Liver (tissue), 9 donors: ENCODE measurements around the gene WDR45. TPM values are rescaled to one million over a fixed set of nuclear protein-coding genes. Genes with fewer than 3 reads are reported as not detected.

Experiments used
- DNase-seq: peaks from one replicate; pipeline ENCODE4 v3.0.0-alpha.2; 2017; ENCODE audit warnings: low spot score
- H3K27ac ChIP-seq, 2 donors: one replicate each; pipeline ENCODE4 v1.7.0; 2013; ENCODE audit warnings: inconsistent platforms in 2 of 2, low read length in 2 of 2, control low read depth in 1 of 2, low read depth in 1 of 2, mild to moderate bottlenecking in 1 of 2
- H3K27me3 ChIP-seq, 4 donors: one replicate each; pipeline versions ENCODE4 v1.6.1 to v1.7.0; 2013; ENCODE audit warnings: low read length in 3 of 4, inconsistent platforms in 1 of 4, mild to moderate bottlenecking in 1 of 4, moderate library complexity in 1 of 4; ENCODE audit not compliant: control insufficient read depth in 4 of 4, insufficient read depth in 4 of 4
- H3K36me3 ChIP-seq, 4 donors: one replicate each; pipeline versions ENCODE4 v1.6.1 to v1.7.0; 2013; ENCODE audit warnings: low read length in 3 of 4, mild to moderate bottlenecking in 3 of 4, low read depth in 1 of 4, moderate library complexity in 1 of 4; ENCODE audit not compliant: control insufficient read depth in 4 of 4, insufficient read depth in 3 of 4
- H3K4me1 ChIP-seq, 4 donors: one replicate each; pipeline versions ENCODE4 v1.6.1 to v1.7.0; 2013; ENCODE audit warnings: low read length in 3 of 4, mild to moderate bottlenecking in 3 of 4, moderate library complexity in 1 of 4; ENCODE audit not compliant: control insufficient read depth in 4 of 4, insufficient read depth in 4 of 4
- H3K4me3 ChIP-seq, 3 donors: one replicate each; pipeline versions ENCODE4 v1.6.1 to v1.7.0; 2013; ENCODE audit warnings: low read length in 3 of 3, control low read depth in 1 of 3, low read depth in 1 of 3, mild to moderate bottlenecking in 1 of 3
- H3K9ac ChIP-seq, 2 donors: one replicate each; pipeline ENCODE4 v1.7.0; 2013; ENCODE audit warnings: low read length in 2 of 2, mild to moderate bottlenecking in 2 of 2, moderate library complexity in 2 of 2, control low read depth in 1 of 2, low read depth in 1 of 2
- H3K9me3 ChIP-seq, 4 donors: one replicate each; pipeline versions ENCODE4 v1.6.1 to v1.7.0; 2013; ENCODE audit warnings: low read length in 3 of 4; ENCODE audit not compliant: control insufficient read depth in 4 of 4
- ATF3 ChIP-seq: IDR thresholded peaks from 2 replicates; pipeline ENCODE4 v1.6.1; 2016; ENCODE audit warnings: antibody characterized with exemption
- CTCF ChIP-seq: fragments of 150-350 bp; IDR thresholded peaks from 2 replicates; pipeline ENCODE4 v1.5.1; 2017; ENCODE audit warnings: improper control_type of control experiment, low read depth, low read length; ENCODE audit not compliant: missing input control
- EGR1 ChIP-seq, 2 donors: IDR thresholded peaks; 2 replicates each; pipeline ENCODE4 v1.6.1; 2016 to 2018; ENCODE audit warnings: antibody characterized with exemption in 2 of 2, low read depth in 2 of 2
- FOXA1 ChIP-seq: IDR thresholded peaks from 2 replicates; pipeline ENCODE4 v1.6.1; 2016; ENCODE audit warnings: antibody characterized with exemption
- FOXA2 ChIP-seq: IDR thresholded peaks from 2 replicates; pipeline ENCODE4 v1.6.1; 2016; ENCODE audit warnings: antibody characterized with exemption
- GABPA ChIP-seq, 2 donors: IDR thresholded peaks in 1 of 2; conservative IDR thresholded peaks in 1 of 2; 2 replicates each; pipeline ENCODE4 v1.6.1; 2016; ENCODE audit warnings: antibody characterized with exemption in 2 of 2, mild to moderate bottlenecking in 1 of 2, moderate library complexity in 1 of 2
- HNF4A ChIP-seq, 2 donors: conservative IDR thresholded peaks; 2 replicates each; pipeline ENCODE4 v1.6.1; 2016; ENCODE audit warnings: antibody characterized with exemption in 2 of 2, mild to moderate bottlenecking in 2 of 2
- HNF4G ChIP-seq: IDR thresholded peaks from 2 replicates; pipeline ENCODE4 v1.6.1; 2016; ENCODE audit warnings: antibody characterized with exemption
- JUND ChIP-seq, 2 donors: IDR thresholded peaks; 2 replicates each; pipeline ENCODE4 v1.6.1; 2016; ENCODE audit warnings: antibody characterized with exemption in 2 of 2
- MAX ChIP-seq: IDR thresholded peaks from 2 replicates; pipeline ENCODE4 v1.6.1; 2016; ENCODE audit warnings: antibody characterized with exemption
- NR2F2 ChIP-seq: IDR thresholded peaks from 2 replicates; pipeline ENCODE4 v1.6.1; 2016; ENCODE audit warnings: antibody characterized with exemption
- RAD21 ChIP-seq, 2 donors: IDR thresholded peaks; 2 replicates each; pipeline ENCODE4 v1.6.1; 2016; ENCODE audit warnings: antibody characterized with exemption in 2 of 2, mild to moderate bottlenecking in 2 of 2
- REST ChIP-seq: IDR thresholded peaks from 2 replicates; pipeline ENCODE4 v1.6.1; 2016; ENCODE audit warnings: antibody characterized with exemption, mild to moderate bottlenecking
- SP1 ChIP-seq: IDR thresholded peaks from 2 replicates; pipeline ENCODE4 v1.6.1; 2018; ENCODE audit warnings: antibody characterized with exemption, mild to moderate bottlenecking
- TAF1 ChIP-seq: conservative IDR thresholded peaks from 2 replicates; pipeline ENCODE4 v1.6.1; 2016; ENCODE audit warnings: antibody characterized with exemption, mild to moderate bottlenecking
- YY1 ChIP-seq: IDR thresholded peaks from 2 replicates; pipeline ENCODE4 v1.6.1; 2016; ENCODE audit warnings: antibody characterized with exemption, mild to moderate bottlenecking
- ZBTB33 ChIP-seq: IDR thresholded peaks from 2 replicates; pipeline ENCODE4 v1.6.1; 2016; ENCODE audit warnings: antibody characterized with exemption
- WGBS: extraction: QIAGEN DNeasy Blood & Tissue Kit; methylation state at CpG from one replicate; pipeline ENCODE4 v1.1.7; 2013; 5-methylcytosine and 5-hydroxymethylcytosine counted together
- polyA plus RNA-seq, 2 donors: library from polyadenylated mRNA; stranded (reverse) in 1 of 2; unstranded in 1 of 2; fragments of 200-250 nt in 1 of 2; fragments of >200 nt in 1 of 2; fragmentation: Nextera tagmentation in 1 of 2; extraction: Ambion mirVana in 1 of 2; gene quantifications; one replicate each; pipeline versions ENCODE4 v1.2.1 to v1.2.3, GENCODE V29; 2013 to 2015
- total RNA-seq, 2 donors: library from RNA; depleted of rRNA; stranded (reverse); fragments of >200 nt; gene quantifications; one replicate each; pipeline ENCODE4 v1.2.3, GENCODE V29; 2014
- donor health status: healthy.
- donor health status: healthy.
- donor health status: healthy.
- donor health status: healthy.
- donor health status: healthy.

The WDR45 gene
- total and polyA plus RNA-seq, 4 donors, result 28.0 to 60.7 (median 49.6) TPM

- 78% methylated on average over 4 of the region's 4 CpGs for WGBS
- H3K27ac ChIP-seq, result no peak overlapping the region
- H3K9me3 ChIP-seq, result no peaks in the 10 kb centered on the region
- DNase-seq, result no peak
- H3K36me3 ChIP-seq, result peaks cover 0 to 4% (median 2%) of the 10 kb centered on the region in 4 donors
- H3K4me1 ChIP-seq, result peaks cover 0 to 5% (median 5%) of the 10 kb centered on the region in 4 donors
- no peaks in the 10 kb centered on the region for H3K27me3 ChIP-seq
- TF ChIP-seq SP1 (no peak), TAF1 (no peak), EGR1 (IDR thresholded peaks at IDR 0.05; ENCODE audit: low read depth in 2 of 2) (no peak), FOXA2 (no peak), MAX (no peak), HNF4A (conservative IDR thresholded peaks at IDR 0.05) (no peak), GABPA (IDR thresholded peaks at IDR 0.05 in 1 of 2, conservative IDR thresholded peaks at IDR 0.05 in 1 of 2) (no peak), FOXA1 (no peak), JUND (IDR thresholded peaks at IDR 0.05) (no peak), ATF3 (no peak), CTCF (no peak), HNF4G (no peak), YY1 (no peak)
- H3K4me3 ChIP-seq, result no peak overlapping the region
- no peak overlapping the region for H3K9ac ChIP-seq
These were observed 2.7 kb upstream of the WDR45 start for GRCh38 chrX:49082271-49082871.

- no peaks in the 10 kb centered on the region for H3K27me3 ChIP-seq
- TF ChIP-seq FOXA2 (no peak), TAF1 (no peak), HNF4A (conservative IDR thresholded peaks at IDR 0.05) (no peak), ATF3 (no peak), SP1 (no peak), NR2F2 (no peak)
- DNase-seq, result no peak
- peaks cover 2 to 19% (median 7%) of the 10 kb centered on the region in 4 donors for H3K36me3 ChIP-seq
- 98% methylated on average over 5 of the region's 5 CpGs for WGBS
- no peaks in the 10 kb centered on the region for H3K9me3 ChIP-seq
- peaks cover 3 to 15% (median 8%) of the 10 kb centered on the region in 4 donors for H3K4me1 ChIP-seq
- H3K9ac ChIP-seq, result no peak overlapping the region
- H3K4me3 ChIP-seq, result no peak overlapping the region
- H3K27ac ChIP-seq, result no peak overlapping the region
These were observed 1.7 kb downstream of the WDR45 start for GRCh38 chrX:49077941-49078340.

- no peak overlapping the region for H3K27ac ChIP-seq
- no peak overlapping the region for H3K9ac ChIP-seq
- DNase-seq, result no peak
These were observed 4.3 kb downstream of the WDR45 start for GRCh38 chrX:49075347-49075746.

More at GRCh38 chrX:49075347-49075746, 4.3 kb downstream of the WDR45 start:
- 92% methylated on average over 13 of the region's 13 CpGs for WGBS
- Histone ChIP-seq H3K36me3 (peaks cover 2 to 19% (median 7%) of the 10 kb centered on the region in 4 donors), H3K4me3 (no peak overlapping the region), H3K27me3 (no peaks in the 10 kb centered on the region), H3K9me3 (no peaks in the 10 kb centered on the region), H3K4me1 (peaks cover 3 to 22% (median 13%) of the 10 kb centered on the region in 4 donors)
- TF ChIP-seq RAD21 (IDR thresholded peaks at IDR 0.05) (no peak), HNF4G (no peak), SP1 (no peak), MAX (no peak), ATF3 (no peak), ZBTB33 (no peak), REST (no peak)
